ENCODE results near the gene TXLNA.
"Not testable (repeated sequence)": the region's sequence is repeated elsewhere in the genome, so short reads cannot be mapped to it uniquely, and the experiment has no call there.

DNA sequence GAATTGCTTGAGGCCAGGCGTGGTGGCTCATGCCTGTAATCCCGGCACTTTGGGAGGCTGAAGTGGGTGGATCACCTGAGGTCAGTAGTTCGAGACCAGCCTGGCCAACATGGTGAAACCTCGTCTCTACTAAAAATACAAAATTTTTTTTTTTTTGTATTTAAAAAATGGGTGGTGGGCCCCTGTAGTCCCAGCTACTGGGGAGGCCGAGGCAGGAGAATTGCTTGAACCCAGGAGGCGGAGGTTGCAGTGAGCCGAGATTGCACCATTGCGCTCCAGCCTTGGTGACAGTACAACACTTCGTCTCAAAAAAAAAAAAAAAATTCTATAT is 45.6 kb upstream of the TXLNA start:
- TF ChIP-seq, protein P1, sequence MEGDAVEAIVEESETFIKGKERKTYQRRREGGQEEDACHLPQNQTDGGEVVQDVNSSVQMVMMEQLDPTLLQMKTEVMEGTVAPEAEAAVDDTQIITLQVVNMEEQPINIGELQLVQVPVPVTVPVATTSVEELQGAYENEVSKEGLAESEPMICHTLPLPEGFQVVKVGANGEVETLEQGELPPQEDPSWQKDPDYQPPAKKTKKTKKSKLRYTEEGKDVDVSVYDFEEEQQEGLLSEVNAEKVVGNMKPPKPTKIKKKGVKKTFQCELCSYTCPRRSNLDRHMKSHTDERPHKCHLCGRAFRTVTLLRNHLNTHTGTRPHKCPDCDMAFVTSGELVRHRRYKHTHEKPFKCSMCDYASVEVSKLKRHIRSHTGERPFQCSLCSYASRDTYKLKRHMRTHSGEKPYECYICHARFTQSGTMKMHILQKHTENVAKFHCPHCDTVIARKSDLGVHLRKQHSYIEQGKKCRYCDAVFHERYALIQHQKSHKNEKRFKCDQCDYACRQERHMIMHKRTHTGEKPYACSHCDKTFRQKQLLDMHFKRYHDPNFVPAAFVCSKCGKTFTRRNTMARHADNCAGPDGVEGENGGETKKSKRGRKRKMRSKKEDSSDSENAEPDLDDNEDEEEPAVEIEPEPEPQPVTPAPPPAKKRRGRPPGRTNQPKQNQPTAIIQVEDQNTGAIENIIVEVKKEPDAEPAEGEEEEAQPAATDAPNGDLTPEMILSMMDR (IDR thresholded peaks at IDR 0.05), result not testable (repeated sequence)
- TF ChIP-seq POLR2A (IDR thresholded peaks at IDR 0.05), result not testable (repeated sequence)

Measured in esophagus squamous epithelium (tissue), 4 donors.